NOMO-1 treated with DMSO at 0.1 percent for 48 hours (cell line): Measurements from ENCODE around the gene COPZ2.
A peak's percentile ranks its signal among the peaks of the same experiment; 100 is the strongest.
"Not testable (repeated sequence)": the region's sequence is repeated elsewhere in the genome, so short reads cannot be mapped to it uniquely, and the experiment has no call there.

Experiments
- DNase-seq: peaks from one replicate; lab custom pipeline; 2025; ENCODE audit not compliant: unreplicated experiment; lab: John Stamatoyannopoulos, UW

COPZ2 gene

GRCh38 chr17:48037036-48037837 lies at the start of gene COPZ2:
Gene COPZ2 (minus strand): TSS chr17:48037797. CDS start chr17:48037777, 20 bp downstream.
- peak; percentile 29 for DNase-seq

DNA sequence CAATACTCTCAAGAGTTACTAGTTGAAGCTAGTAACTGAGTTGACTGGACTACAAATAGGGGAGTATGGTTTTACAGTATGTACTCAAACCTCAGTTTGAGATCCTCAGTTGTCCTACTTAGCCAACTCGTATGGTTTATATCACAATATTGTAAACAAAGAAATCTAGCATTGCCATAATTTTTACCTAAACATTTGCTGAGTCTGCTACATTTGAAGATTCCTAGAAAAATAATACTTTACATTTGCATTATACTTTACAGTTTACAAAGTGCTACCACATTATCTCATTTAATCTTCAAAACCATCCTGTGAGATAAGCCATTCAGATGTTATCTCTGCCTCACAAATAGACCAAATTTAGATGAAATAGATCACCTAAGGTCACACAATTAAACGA lies 47.3 kb upstream of the COPZ2 start:
- DNase-seq = no peak

DNA sequence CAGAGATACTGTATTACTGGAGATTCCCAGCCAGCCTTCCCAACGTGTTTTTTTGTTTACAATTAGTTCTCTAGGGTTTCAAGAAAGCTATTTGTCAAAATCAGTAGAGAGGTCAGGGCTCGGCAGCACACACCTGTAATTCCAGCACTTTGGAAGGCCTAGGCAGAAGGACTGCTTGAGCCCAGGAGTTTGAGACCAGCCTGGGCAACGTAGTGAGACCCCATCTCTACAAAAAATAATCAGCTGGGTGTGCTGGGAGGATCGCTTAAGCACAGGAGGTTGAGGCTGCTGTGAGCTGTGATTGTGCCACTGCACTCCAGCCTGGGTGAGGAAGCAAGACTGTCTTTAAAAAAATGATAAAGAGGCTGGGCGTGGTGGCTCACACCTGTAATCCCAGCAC lies 44.3 kb upstream of the COPZ2 start:
- no peak for DNase-seq

DNA sequence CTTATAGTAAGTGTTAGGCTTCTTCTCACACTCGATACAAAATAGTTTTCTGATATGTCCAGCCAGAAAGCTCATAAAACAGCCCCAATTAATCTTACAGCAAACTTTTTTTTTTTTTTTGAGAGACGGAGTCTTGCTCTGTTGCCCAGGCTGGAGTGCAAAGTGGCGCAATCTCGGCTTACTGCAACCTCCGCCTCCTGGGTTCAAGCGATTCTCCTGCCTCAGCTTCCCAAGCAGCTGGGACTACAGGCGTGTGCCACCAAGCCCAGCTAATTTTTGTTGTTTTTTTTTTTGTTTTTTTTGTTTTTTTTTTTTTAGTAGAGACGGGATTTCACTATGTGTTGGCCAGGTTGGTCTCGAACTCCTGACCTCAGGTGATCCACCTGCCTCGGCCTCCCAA lies 39.6 kb upstream of the COPZ2 start:
- DNase-seq = not testable (repeated sequence)

GRCh38 chr17:48074322-48075081 lies 36.9 kb upstream of the COPZ2 start:
- peak; percentile 57 for DNase-seq

GRCh38 chr17:48073566-48074094 lies 36.0 kb upstream of the COPZ2 start:
- not testable (repeated sequence) for DNase-seq

- not testable (repeated sequence) for DNase-seq
These were observed 35.2 kb upstream of the COPZ2 start for GRCh38 chr17:48072811-48073210.

DNA sequence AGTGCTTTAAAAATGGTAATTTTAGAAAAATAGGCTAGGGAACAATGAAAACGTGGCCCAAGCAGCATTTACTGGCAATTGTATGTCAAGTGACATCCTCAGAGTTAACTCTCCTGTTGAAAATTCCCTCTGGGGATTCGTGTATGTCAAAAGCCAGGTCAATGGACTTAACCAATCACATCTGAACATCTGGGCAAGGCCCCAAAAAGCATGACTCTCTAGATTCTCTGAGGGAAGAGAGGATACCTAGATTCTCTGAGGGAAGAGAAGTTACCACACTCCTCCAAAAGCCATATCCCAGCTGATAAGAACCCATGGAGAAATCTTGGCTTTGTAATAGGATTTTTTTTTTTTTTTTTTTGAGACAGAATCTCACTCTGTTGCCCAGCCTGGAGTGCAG lies 34.1 kb upstream of the COPZ2 start:
- no peak for DNase-seq

DNA sequence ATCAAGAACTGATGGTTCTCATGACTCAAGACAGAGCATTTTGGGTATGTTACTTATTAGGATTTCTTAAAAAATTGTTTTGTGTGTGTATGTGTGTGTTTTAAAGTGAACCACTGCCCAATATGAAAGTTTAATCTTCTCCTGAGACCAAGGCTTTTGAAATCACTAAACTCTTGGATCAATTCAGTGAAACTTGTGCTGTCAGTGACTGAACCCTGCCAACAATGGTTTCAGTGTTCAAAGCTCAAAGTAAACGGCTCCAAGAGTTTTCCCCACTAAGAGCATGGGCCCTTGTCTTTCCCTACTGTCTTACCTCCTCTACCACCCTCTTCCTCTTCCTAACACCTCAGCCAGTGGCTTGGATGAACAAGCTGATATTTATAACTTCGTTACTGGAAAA lies 32.6 kb upstream of the COPZ2 start:
- no peak for DNase-seq

- DNase-seq = no peak
These were observed 30.9 kb upstream of the COPZ2 start for GRCh38 chr17:48068491-48068961.

DNA sequence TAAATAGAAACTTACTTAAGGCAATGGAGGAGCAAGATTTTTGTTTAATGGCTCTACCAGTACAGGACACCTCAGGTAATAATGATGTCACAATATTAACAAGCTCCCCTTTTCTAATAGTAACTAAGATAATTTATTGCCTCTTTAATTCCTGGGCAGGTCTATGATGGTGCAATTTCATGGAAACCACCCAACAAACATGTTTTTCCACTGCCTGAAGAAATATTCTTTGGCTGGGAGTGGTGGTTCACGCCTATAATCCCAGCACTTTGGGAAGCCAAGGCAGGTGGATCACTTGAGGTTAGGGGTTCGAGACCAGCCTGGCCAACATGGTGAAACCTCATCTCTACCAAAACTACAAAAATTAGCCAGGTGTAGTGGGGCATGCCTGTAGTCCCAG lies 30.2 kb upstream of the COPZ2 start:
- not testable (repeated sequence) for DNase-seq

- DNase-seq = no peak
These were observed 29.6 kb upstream of the COPZ2 start for GRCh38 chr17:48067245-48067644.

- no peak for DNase-seq
These were observed 29.1 kb upstream of the COPZ2 start for GRCh38 chr17:48066656-48067055.

DNA sequence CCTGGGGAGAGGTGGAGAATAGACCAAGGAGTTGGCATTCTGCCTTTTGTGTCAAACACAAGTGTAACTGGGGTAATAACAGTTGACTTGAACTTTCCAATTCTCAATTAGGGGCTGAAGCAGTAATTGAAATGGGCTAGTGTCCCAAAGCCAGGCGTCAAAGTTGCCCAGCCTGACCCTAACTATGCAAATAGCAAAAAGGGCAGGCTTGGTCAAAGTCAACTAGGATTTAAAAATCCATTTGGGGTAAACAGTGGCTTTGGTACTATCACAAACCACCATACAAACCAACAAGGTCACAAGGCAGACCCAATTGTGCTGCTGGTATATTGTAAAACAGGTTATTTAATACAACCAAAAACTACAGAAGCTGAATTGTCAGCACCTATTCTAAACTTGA lies 28.6 kb upstream of the COPZ2 start:
- DNase-seq = no peak

- DNase-seq = no peak
These were observed 27.0 kb upstream of the COPZ2 start for GRCh38 chr17:48064638-48065037.

DNA sequence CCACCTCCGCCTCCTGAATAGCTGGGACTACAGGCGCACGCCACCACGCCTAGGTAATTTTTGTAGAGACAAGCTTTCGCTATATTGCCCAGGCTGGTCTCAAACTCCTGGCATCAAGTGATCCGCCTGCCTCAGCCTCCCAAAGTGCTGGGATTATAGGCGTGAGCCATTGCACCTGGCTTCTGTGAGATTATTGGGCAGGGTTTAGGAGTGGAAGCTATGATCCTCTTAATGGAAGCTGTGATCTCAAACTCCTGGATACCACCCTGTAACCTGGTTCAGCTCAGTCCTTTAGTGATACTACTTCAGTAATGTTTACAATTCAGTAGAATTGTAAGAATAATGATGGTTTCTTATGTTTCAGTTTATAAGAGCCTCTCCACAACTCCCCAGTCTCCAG lies 24.7 kb upstream of the COPZ2 start:
- DNase-seq = no peak

DNA sequence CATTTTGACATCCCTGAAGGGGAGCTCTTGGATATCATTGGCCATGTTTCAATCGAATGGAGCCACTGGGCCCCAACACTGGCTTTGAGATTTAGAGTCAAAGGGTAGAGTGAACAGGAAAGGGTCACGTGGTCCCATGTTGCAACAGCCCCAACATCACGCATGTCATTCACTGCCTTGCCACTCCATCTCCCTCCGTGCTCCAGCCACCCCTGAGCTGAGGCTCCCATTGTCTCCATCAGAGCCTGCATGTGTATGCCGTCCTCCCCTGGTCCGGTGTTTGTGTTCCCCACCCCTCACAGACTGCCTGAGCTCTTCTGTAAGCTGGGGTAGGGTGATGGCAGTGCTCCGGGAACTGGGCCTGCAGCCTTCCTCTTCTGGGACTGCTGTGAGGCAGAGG lies 22.7 kb upstream of the COPZ2 start:
- peak; percentile 22 for DNase-seq

DNA sequence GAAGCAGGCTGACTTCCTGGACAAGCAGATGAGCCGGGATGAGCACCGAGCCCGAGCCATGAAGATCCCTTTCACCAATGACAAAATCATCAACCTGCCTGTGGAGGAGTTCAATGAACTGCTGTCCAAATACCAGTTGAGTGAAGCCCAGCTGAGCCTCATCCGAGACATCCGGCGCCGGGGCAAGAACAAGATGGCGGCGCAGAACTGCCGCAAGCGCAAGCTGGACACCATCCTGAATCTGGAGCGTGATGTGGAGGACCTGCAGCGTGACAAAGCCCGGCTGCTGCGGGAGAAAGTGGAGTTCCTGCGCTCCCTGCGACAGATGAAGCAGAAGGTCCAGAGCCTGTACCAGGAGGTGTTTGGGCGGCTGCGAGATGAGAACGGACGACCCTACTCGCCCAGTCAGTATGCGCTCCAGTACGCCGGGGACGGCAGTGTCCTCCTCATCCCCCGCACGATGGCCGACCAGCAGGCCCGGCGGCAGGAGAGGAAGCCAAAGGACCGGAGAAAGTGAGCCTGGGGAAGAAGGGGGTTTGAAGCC lies 21.6 kb upstream of the COPZ2 start:
- no peak for DNase-seq

- DNase-seq = no peak
These were observed 21.0 kb upstream of the COPZ2 start for GRCh38 chr17:48058393-48059124.

DNA sequence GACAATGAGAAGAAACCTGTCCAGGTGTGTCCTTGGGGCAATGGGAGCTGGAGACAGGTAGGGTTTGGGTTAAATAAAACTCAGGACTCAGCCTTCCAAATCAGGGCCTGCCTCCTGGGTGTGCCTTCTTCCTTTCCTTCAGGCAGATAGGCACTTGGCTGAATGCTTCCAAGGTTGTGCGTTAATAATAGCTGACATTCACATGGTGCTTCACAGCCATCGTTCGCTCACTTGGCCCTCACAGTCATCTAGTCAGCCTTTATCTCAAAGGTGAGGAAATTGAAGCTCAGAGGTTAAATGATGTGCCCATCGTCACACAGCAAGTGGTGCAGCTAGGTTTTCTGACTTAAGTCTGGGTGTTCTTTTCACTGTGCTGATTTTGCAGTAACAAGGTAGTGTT lies 20.0 kb upstream of the COPZ2 start:
- no peak for DNase-seq

DNA sequence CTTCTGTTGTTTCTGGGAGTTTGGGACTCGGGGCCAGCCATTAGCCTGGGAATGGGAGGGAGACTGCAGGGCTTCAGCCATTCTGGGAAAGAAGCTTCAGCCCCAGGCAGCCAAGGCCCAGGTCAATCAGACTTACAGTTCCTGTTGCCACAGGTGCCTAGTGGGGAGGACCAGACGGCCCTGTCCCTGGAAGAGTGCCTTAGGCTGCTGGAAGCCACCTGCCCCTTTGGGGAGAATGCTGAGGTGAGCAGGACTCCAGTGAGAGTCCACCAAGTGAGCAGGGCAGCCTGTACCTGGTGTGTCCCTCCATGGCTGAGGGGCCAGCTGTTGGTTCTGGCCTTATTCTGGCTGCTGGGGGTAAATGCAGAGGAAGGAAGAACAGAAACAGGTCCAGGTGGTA lies 19.3 kb upstream of the COPZ2 start:
- DNase-seq = no peak
